Hepatic stellate cell (primary cell): Measurements from ENCODE around the gene PFKFB4.
"Not testable (repeated sequence)": the region's sequence is repeated elsewhere in the genome, so short reads cannot be mapped to it uniquely, and the experiment has no call there.

Experiments used
- DNase-seq: peaks from one replicate; pipeline ENCODE4 v3.0.0; 2011; ENCODE audit warnings: low spot score

PFKFB4 gene

GRCh38 chr3:48492461-48493202, 64.0 kb downstream of the PFKFB4 start:
- DNase-seq, result no peak

- no peak for DNase-seq
Measured at GRCh38 chr3:48486952-48487351, 69.7 kb downstream of the PFKFB4 start.

GRCh38 chr3:48482822-48483221, 73.8 kb downstream of the PFKFB4 start:
- not testable (repeated sequence) for DNase-seq

- DNase-seq, result not testable (repeated sequence)
Measured at GRCh38 chr3:48480891-48481290, 75.7 kb downstream of the PFKFB4 start.

GRCh38 chr3:48478626-48479555, 77.7 kb downstream of the PFKFB4 start:
- no peak for DNase-seq

- no peak for DNase-seq
Measured at GRCh38 chr3:48477959-48478520, 78.6 kb downstream of the PFKFB4 start.

- no peak for DNase-seq
Measured at GRCh38 chr3:48476426-48477053, 80.1 kb downstream of the PFKFB4 start.

- DNase-seq, result no peak
Measured at GRCh38 chr3:48475188-48475587, 81.4 kb downstream of the PFKFB4 start.

- no peak for DNase-seq
Measured at GRCh38 chr3:48474619-48475018, 82.0 kb downstream of the PFKFB4 start.

GRCh38 chr3:48474031-48474430, 82.6 kb downstream of the PFKFB4 start:
- not testable (repeated sequence) for DNase-seq

- no peak for DNase-seq
Measured at GRCh38 chr3:48473617-48473952, 83.0 kb downstream of the PFKFB4 start.

GRCh38 chr3:48472923-48473616, 83.5 kb downstream of the PFKFB4 start:
- peak; percentile 94 for DNase-seq

GRCh38 chr3:48472673-48472922, 84.0 kb downstream of the PFKFB4 start:
- DNase-seq, result no peak

GRCh38 chr3:48470286-48470685, 86.3 kb downstream of the PFKFB4 start:
- DNase-seq, result no peak

- DNase-seq, result no peak
Measured at GRCh38 chr3:48469046-48469915, 87.3 kb downstream of the PFKFB4 start.

- no peak for DNase-seq
Measured at GRCh38 chr3:48468329-48468731, 88.3 kb downstream of the PFKFB4 start.
